IMR-90 (cell line): ENCODE data around the gene SH3RF1. TPM values are rescaled to one million over a fixed set of nuclear protein-coding genes. Genes with fewer than 3 reads are reported as not detected.

Experiments
- ATAC-seq: fragments of 200-7000 bp; cut with Tn5 transposase; 2 replicates; pipeline ENCODE4 v1.9.1; 2020; ENCODE audit warnings: low read depth, mild to moderate bottlenecking, moderate library complexity
- BruUV-seq: library from RNA; stranded (reverse); fragments of 400-500 nt; replicated peaks from 2 replicates; lab custom pipeline; 2021; lab: Mats Ljungman, UMichigan
- CTCF ChIA-PET: fragments of 300-600 bp; formaldehyde crosslinking; extraction: SDS; loops from one replicate; lab custom pipeline; 2021; ENCODE audit warnings: antibody characterized with exemption; lab: Yijun Ruan, JAX
- POLR2A ChIA-PET: fragments of 300-600 bp; sonication (Branson Sonifier 250); formaldehyde crosslinking; loops from one replicate; lab custom pipeline; 2022; ENCODE audit warnings: antibody characterized with exemption; ENCODE audit not compliant: unreplicated experiment; lab: Charles Lee
- DNase-seq: peaks from one replicate; pipeline ENCODE4 v3.0.0; 2013
- H2AFZ ChIP-seq: replicated peaks from 2 replicates; pipeline ENCODE3; 2013; ENCODE audit warnings: low read length, mild to moderate bottlenecking; ENCODE audit not compliant: poor library complexity
- H2AK5ac ChIP-seq: 2 replicates; pipeline ENCODE4 v1.6.1; 2013; ENCODE audit warnings: low read depth, low read length, inconsistent platforms
- H2AK9ac ChIP-seq: replicated peaks from 2 replicates; pipeline ENCODE3; 2013; ENCODE audit warnings: mild to moderate bottlenecking, low read depth, low read length, moderate library complexity; ENCODE audit not compliant: poor library complexity
- H2BK120ac ChIP-seq: 2 replicates; pipeline ENCODE4 v1.6.1; 2013; ENCODE audit warnings: low read depth, low read length, inconsistent platforms
- H2BK15ac ChIP-seq: 3 replicates; pipeline ENCODE4 v1.6.1; 2013; ENCODE audit warnings: low read depth, low read length, inconsistent platforms
- H2BK20ac ChIP-seq: 2 replicates; pipeline ENCODE4 v1.6.1; 2013; ENCODE audit warnings: low read depth, mild to moderate bottlenecking, inconsistent platforms, low read length, moderate library complexity
- H2BK5ac ChIP-seq: 2 replicates; pipeline ENCODE4 v1.6.1; 2013; ENCODE audit warnings: mild to moderate bottlenecking, low read depth, low read length, inconsistent platforms; ENCODE audit not compliant: poor library complexity, severe bottlenecking
- H3K14ac ChIP-seq: replicated peaks from 2 replicates; pipeline ENCODE4 v1.6.1; 2013; ENCODE audit warnings: low read depth, low read length, inconsistent platforms
- H3K18ac ChIP-seq: 2 replicates; pipeline ENCODE4 v1.6.1; 2013; ENCODE audit warnings: low read depth, low read length, control low read depth
- H3K23ac ChIP-seq: 2 replicates; pipeline ENCODE4 v1.6.1; 2013; ENCODE audit warnings: low read depth, low read length, inconsistent platforms
- H3K27ac ChIP-seq: 2 replicates; pipeline ENCODE4 v1.5.1; 2013; ENCODE audit warnings: mild to moderate bottlenecking, control low read depth, low read length; ENCODE audit not compliant: insufficient read depth
- H3K27me3 ChIP-seq: 2 replicates; pipeline ENCODE4 v1.6.1; 2013; ENCODE audit warnings: low read length; ENCODE audit not compliant: control insufficient read depth, insufficient read depth
- H3K36me3 ChIP-seq: 2 replicates; pipeline ENCODE4 v1.6.1; 2013; ENCODE audit warnings: low read length, mixed read lengths; ENCODE audit not compliant: control insufficient read depth, insufficient read depth
- H3K4ac ChIP-seq: 2 replicates; pipeline ENCODE4 v1.6.1; 2013; ENCODE audit warnings: low read depth, low read length, inconsistent platforms
- H3K4me1 ChIP-seq: 2 replicates; pipeline ENCODE4 v1.6.1; 2013; ENCODE audit warnings: low read length, mixed read lengths; ENCODE audit not compliant: control insufficient read depth, insufficient read depth
- H3K4me2 ChIP-seq: 2 replicates; pipeline ENCODE4 v1.6.1; 2013; ENCODE audit warnings: low read depth, mild to moderate bottlenecking, control low read depth, low read length, moderate library complexity
- H3K4me3 ChIP-seq: 2 replicates; pipeline ENCODE4 v1.5.1; 2013; ENCODE audit warnings: low read depth, mild to moderate bottlenecking, control low read depth, low read length, moderate library complexity; ENCODE audit not compliant: insufficient read depth
- H3K56ac ChIP-seq: 2 replicates; pipeline ENCODE4 v1.6.1; 2013; ENCODE audit warnings: low read length, inconsistent platforms; ENCODE audit not compliant: insufficient read depth; ENCODE audit errors: extremely low read depth
- H3K79me1 ChIP-seq, 2 experiments: 2 replicates each; pipeline ENCODE4 v1.6.1; 2013; ENCODE audit warnings: low read length in 2 of 2, inconsistent platforms in 1 of 2, low read depth in 1 of 2
- H3K9ac ChIP-seq: 2 replicates; pipeline ENCODE4 v1.6.1; 2013; ENCODE audit warnings: low read depth, low read length, control low read depth
- H3K9me1 ChIP-seq: 2 replicates; pipeline ENCODE4 v1.6.1; 2013; ENCODE audit warnings: low read length, inconsistent platforms; ENCODE audit not compliant: insufficient read depth
- H3K9me3 ChIP-seq: 2 replicates; pipeline ENCODE4 v1.6.1; 2013; ENCODE audit warnings: low read length; ENCODE audit not compliant: control insufficient read depth, insufficient read depth
- H4K20me1 ChIP-seq: 2 replicates; pipeline ENCODE4 v1.6.1; 2013; ENCODE audit warnings: low read length, inconsistent platforms; ENCODE audit not compliant: insufficient read depth
- H4K5ac ChIP-seq: 2 replicates; pipeline ENCODE4 v1.6.1; 2013; ENCODE audit warnings: mild to moderate bottlenecking, low read depth, low read length, control low read depth
- H4K8ac ChIP-seq, 2 experiments: 2 replicates each; pipeline ENCODE4 v1.6.1; 2013; ENCODE audit warnings: low read depth in 2 of 2, low read length in 2 of 2, control low read depth in 1 of 2, inconsistent platforms in 1 of 2
- H4K91ac ChIP-seq: 2 replicates; pipeline ENCODE4 v1.6.1; 2013; ENCODE audit warnings: low read depth, low read length, inconsistent platforms; ENCODE audit not compliant: insufficient read depth
- BHLHE40 ChIP-seq: fragments of 150-350 bp; IDR thresholded peaks from 2 replicates; pipeline ENCODE4 v1.6.1; 2016; ENCODE audit warnings: mild to moderate bottlenecking, low read depth, low read length
- CEBPB ChIP-seq: IDR thresholded peaks from 2 replicates; pipeline ENCODE4 v1.6.1; 2012; ENCODE audit warnings: low read depth, low read length, improper control_type of control experiment
- CHD1 ChIP-seq: IDR thresholded peaks from 2 replicates; pipeline ENCODE4 v1.6.1; 2012; ENCODE audit warnings: low read depth, low read length, improper control_type of control experiment
- ELK1 ChIP-seq: fragments of 150-350 bp; IDR thresholded peaks from 2 replicates; pipeline ENCODE4 v1.6.1; 2016; ENCODE audit warnings: low read depth, mild to moderate bottlenecking, low read length, moderate library complexity, borderline replicate concordance
- FOS ChIP-seq: fragments of 150-350 bp; IDR thresholded peaks from 2 replicates; pipeline ENCODE4 v1.6.1; 2016; ENCODE audit warnings: low read depth, low read length
- MAFK ChIP-seq: IDR thresholded peaks from 2 replicates; pipeline ENCODE4 v1.6.1; 2012; ENCODE audit warnings: low read depth, low read length, improper control_type of control experiment
- MAZ ChIP-seq: IDR thresholded peaks from 2 replicates; pipeline ENCODE4 v1.6.1; 2012; ENCODE audit warnings: low read depth, mild to moderate bottlenecking, low read length, improper control_type of control experiment, moderate library complexity, borderline replicate concordance
- MXI1 ChIP-seq: IDR thresholded peaks from 2 replicates; pipeline ENCODE4 v1.6.1; 2012; ENCODE audit warnings: low read depth, mild to moderate bottlenecking, low read length, moderate library complexity, borderline replicate concordance
- NFE2L2 ChIP-seq: fragments of 150-350 bp; IDR thresholded peaks from 2 replicates; pipeline ENCODE4 v1.6.1; 2016; ENCODE audit warnings: low read depth, mild to moderate bottlenecking, low read length
- POLR2A ChIP-seq: IDR thresholded peaks from 2 replicates; pipeline ENCODE4 v1.6.1; 2012; ENCODE audit warnings: mild to moderate bottlenecking, low read depth, low read length
- RAD21 ChIP-seq: IDR thresholded peaks from 2 replicates; pipeline ENCODE4 v1.6.1; 2012; ENCODE audit warnings: low read length, improper control_type of control experiment
- RCOR1 ChIP-seq: IDR thresholded peaks from 2 replicates; pipeline ENCODE4 v1.6.1; 2012; ENCODE audit warnings: mild to moderate bottlenecking, low read length, improper control_type of control experiment; ENCODE audit not compliant: insufficient replicate concordance
- RFX5 ChIP-seq: IDR thresholded peaks from 2 replicates; pipeline ENCODE4 v1.8.0; 2012; ENCODE audit warnings: low read depth, mild to moderate bottlenecking, low read length, moderate library complexity
- SMC3 ChIP-seq: fragments of 150-350 bp; IDR thresholded peaks from 2 replicates; pipeline ENCODE4 v1.6.1; 2016; ENCODE audit warnings: low read depth, mild to moderate bottlenecking, antibody characterized with exemption, low read length, moderate library complexity
- USF2 ChIP-seq: fragments of 150-350 bp; IDR thresholded peaks from 2 replicates; pipeline ENCODE4 v1.6.1; 2017; ENCODE audit warnings: mild to moderate bottlenecking, antibody characterized with exemption, low read length, low read depth
- WGBS, 2 experiments: methylation state at CpG; one replicate each; pipeline versions ENCODE4 v1.1.5 to v1.1.7; 2013; ENCODE audit warnings: missing lambda C conversion rate in 2 of 2; ENCODE audit not compliant: insufficient read length in 1 of 2; ENCODE audit errors: extremely low coverage in 2 of 2; 5-methylcytosine and 5-hydroxymethylcytosine counted together
- dilution Hi-C: fragments of 300-500 bp; cut with HindIII; formaldehyde crosslinking; loops from one replicate; pipeline ENCODE4 v1.14.3; 2018; ENCODE audit warnings: low sequenced_read_pairs; ENCODE audit not compliant: unreplicated experiment
- in situ Hi-C: fragments of 300-500 bp; cut with MboI; formaldehyde crosslinking; loops from 3 replicates; pipeline ENCODE4 v1.14.3; 2019; ENCODE audit warnings: low sequenced_read_pairs, inconsistent platforms, mixed read lengths
- intact Hi-C: fragments of 100-400 bp; cut with micrococcal nuclease; formaldehyde crosslinking; loops from 2 replicates; pipeline ENCODE4 v1.10.0; 2022
- polyA plus RNA-seq, 3 experiments: library from polyadenylated mRNA; depleted of rRNA; stranded (reverse); fragments of >200 nt; gene quantifications; 2 replicates each; pipeline ENCODE4 v1.2.3, GENCODE V29; 2012; ENCODE audit warnings: low replicate concordance in 1 of 3
- total RNA-seq: library from RNA; depleted of rRNA; stranded (reverse); fragments of >200 nt; gene quantifications from 2 replicates; pipeline ENCODE4 v1.2.3, GENCODE V29; 2012
- TF ChIP-seq, protein P1 (sequence below): conservative IDR thresholded peaks from 2 replicates; pipeline ENCODE4 v1.5.1; 2012; ENCODE audit warnings: mild to moderate bottlenecking, low read depth, low read length, improper control_type of control experiment

The SH3RF1 gene
- total and polyA plus RNA-seq, 2 of the 4 experiments (the other 2 are of a cell fraction), result 22.0 to 29.8 TPM

DNA sequence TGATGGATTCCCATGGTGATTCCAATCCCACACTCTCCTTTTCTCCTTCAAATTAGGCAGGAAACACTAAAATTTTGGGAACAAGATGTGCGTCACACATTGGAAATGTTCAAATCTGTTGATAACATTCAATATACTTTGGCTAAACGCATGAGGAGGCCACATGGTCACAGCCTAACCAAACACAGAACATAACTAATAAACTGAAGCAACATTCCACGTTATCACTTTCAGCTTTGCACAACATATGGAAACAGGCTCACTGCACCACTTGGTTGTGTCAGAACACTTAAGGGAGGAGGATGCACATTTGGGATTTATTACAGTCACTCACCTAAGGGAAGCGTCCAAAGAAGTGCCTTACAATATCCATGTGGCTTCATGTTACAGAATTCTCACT, 4.7 kb downstream of the SH3RF1 start:
- peaks cover 15% of the 10 kb centered on the region for H3K36me3 ChIP-seq
- no peaks in the 10 kb centered on the region for H3K27me3 ChIP-seq
- H4K8ac ChIP-seq, result peak overlapping the region in 1 of 2 experiments; percentile 37; a peak in 1 of 4 replicates
- no peak for TF ChIP-seq RAD21
- TF ChIP-seq NFE2L2, result no peak
- no peak for TF ChIP-seq CEBPB
- TF ChIP-seq, protein P1, sequence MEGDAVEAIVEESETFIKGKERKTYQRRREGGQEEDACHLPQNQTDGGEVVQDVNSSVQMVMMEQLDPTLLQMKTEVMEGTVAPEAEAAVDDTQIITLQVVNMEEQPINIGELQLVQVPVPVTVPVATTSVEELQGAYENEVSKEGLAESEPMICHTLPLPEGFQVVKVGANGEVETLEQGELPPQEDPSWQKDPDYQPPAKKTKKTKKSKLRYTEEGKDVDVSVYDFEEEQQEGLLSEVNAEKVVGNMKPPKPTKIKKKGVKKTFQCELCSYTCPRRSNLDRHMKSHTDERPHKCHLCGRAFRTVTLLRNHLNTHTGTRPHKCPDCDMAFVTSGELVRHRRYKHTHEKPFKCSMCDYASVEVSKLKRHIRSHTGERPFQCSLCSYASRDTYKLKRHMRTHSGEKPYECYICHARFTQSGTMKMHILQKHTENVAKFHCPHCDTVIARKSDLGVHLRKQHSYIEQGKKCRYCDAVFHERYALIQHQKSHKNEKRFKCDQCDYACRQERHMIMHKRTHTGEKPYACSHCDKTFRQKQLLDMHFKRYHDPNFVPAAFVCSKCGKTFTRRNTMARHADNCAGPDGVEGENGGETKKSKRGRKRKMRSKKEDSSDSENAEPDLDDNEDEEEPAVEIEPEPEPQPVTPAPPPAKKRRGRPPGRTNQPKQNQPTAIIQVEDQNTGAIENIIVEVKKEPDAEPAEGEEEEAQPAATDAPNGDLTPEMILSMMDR, result no peak
- TF ChIP-seq BHLHE40, result no peak
- TF ChIP-seq MAZ, result no peak
- TF ChIP-seq MAFK, result no peak
- TF ChIP-seq ELK1, result no peak
- TF ChIP-seq SMC3, result no peak
- TF ChIP-seq MXI1, result no peak
- no peak for TF ChIP-seq USF2
- TF ChIP-seq RCOR1, result no peak
- TF ChIP-seq FOS, result no peak
- TF ChIP-seq POLR2A, result no peak
- no peak for TF ChIP-seq CHD1
- no peak for TF ChIP-seq RFX5
- peak overlapping the region; percentile 53; the same call in 1 of the 3 replicates for H2BK15ac ChIP-seq
- dilution Hi-C loops, result no loop called here
- in situ Hi-C loops, result loop anchor here (10.0 kb wide), 2 partner anchors 219 to 251 kb away; partner anchors contain the start of gene CBR4
- intact Hi-C loops, result loop anchor here (5.0 to 10.0 kb wide), 2 partner anchors 114 to 1081 kb away; no protein-coding TSS in a partner anchor
- peaks cover 6% of the 10 kb centered on the region for H3K4me1 ChIP-seq
- no peak overlapping the region for H3K18ac ChIP-seq
- no peak overlapping the region for H2BK20ac ChIP-seq
- H2AK9ac ChIP-seq, result no peak overlapping the region
- H4K5ac ChIP-seq, result no peak overlapping the region
- H2BK5ac ChIP-seq, result peak overlapping the region; percentile 11
- peak overlapping the region; percentile 14; the same call in 1 of the 2 replicates for H3K4ac ChIP-seq
- peaks cover 25% of the 10 kb centered on the region for H3K9me1 ChIP-seq
- CTCF ChIA-PET, result no interaction called here
- H3K14ac ChIP-seq, result peak overlapping the region; percentile 71
- POLR2A ChIA-PET, result no interaction called here
- DNase-seq (no peak), ATAC-seq (no peak)
- H2AK5ac ChIP-seq, result peak overlapping the region; percentile 43; the same call in 1 of the 2 replicates
- no peak overlapping the region for H3K9ac ChIP-seq
- peak overlapping the region; percentile 81; the same call in 1 of the 2 replicates for H3K23ac ChIP-seq
- H3K79me1 ChIP-seq, result peaks cover 5 to 46% of the 10 kb centered on the region in 2 experiments; a peak in 2 of 4 replicates
- WGBS, 2 experiments, result 80% methylated on average over 1 of the region's 4 CpGs; no CpG with 5 or more reads in 1 of the 2 experiments
- peaks cover 46% of the 10 kb centered on the region for H4K20me1 ChIP-seq
- BruUV-seq, result no TSS peak
- peak overlapping the region; percentile 39; the same call in 1 of the 2 replicates for H3K4me2 ChIP-seq
- no peak overlapping the region for H2AFZ ChIP-seq
- no peak overlapping the region for H2BK120ac ChIP-seq
- H4K91ac ChIP-seq, result peak overlapping the region; percentile 17; the same call in 1 of the 2 replicates
- no peak overlapping the region for H3K56ac ChIP-seq
- H3K4me3 ChIP-seq, result no peak overlapping the region
- no peak overlapping the region for H3K27ac ChIP-seq
- no peaks in the 10 kb centered on the region; the same call in 1 of the 2 replicates for H3K9me3 ChIP-seq
